GM04503 (cell line): ENCODE data around the gene LAMP5.
A peak's percentile ranks its signal among the peaks of the same experiment; 100 is the strongest.

Source experiments
- DNase-seq: peaks from one replicate; pipeline ENCODE4 v3.0.0-alpha.2; 2012; ENCODE audit warnings: low read depth

LAMP5 gene

GRCh38 chr20:9514461-9515213, at the start of gene LAMP5:
Gene LAMP5 (plus strand): TSS chr20:9514590. CDS start chr20:9514853, 263 bp downstream.
- no peak for DNase-seq

DNA sequence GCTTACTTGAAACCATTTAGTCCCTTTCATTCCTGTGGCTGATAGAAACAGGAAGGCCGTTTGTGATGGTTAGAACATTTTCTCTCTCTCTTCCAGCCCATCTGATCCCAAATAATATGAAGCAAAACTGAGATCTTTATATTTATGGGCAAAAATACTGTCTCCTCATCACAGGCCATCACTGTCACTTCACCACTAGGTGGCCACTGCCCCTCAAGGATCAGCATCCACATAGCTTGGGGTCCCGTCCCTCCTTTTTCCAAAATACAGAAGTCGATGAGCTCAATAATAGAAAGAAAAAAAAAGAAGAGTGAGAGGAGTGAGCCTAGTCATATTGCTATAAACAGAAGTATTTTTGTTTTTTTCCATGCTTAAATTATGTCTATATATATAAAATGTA, 46.4 kb upstream of the LAMP5 start:
- DNase-seq, result no peak

GRCh38 chr20:9474835-9475415, 39.5 kb upstream of the LAMP5 start:
- no peak for DNase-seq

DNA sequence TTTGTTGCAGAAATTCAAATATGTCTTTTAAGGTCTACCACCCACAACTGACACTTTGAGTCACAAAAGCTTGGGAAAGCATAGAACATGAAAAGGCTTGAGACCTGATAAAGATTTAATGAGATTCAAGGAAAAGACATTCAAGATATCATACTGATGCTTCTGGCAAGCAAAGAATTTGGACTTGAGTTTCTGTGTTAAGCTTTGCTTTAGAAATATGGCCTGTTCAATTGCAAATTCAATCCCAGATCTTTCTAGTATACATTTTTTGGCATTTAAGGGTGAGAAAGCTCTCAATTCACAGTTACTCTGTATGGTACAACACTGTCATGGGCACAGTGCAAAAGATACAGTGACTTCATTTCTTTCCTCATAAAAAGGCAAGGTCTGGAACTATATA, 38.9 kb upstream of the LAMP5 start:
- no peak for DNase-seq

- DNase-seq, result no peak
Measured at GRCh38 chr20:9476174-9476573, 38.2 kb upstream of the LAMP5 start.

- no peak for DNase-seq
Measured at GRCh38 chr20:9476637-9477036, 37.8 kb upstream of the LAMP5 start.

DNA sequence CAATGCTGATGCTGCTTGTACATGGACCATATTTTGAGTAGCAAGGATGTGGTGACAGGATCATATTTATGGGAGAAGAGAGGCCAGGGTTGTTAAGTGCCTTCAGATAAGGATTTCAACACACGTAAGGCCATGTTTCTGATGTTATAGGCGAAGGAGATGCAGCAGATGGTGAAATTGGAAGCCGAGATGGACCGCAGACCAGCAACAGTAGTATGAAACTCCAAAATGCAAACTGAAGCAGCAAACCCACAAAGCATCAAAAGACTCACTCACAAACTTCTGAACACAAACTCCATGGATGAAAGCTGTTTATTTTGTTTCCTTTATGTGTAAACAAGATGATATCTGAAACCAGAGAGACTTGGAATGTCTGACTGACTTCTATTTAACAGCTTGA, 35.6 kb upstream of the LAMP5 start:
- no peak for DNase-seq

- no peak for DNase-seq
Measured at GRCh38 chr20:9480066-9480465, 34.3 kb upstream of the LAMP5 start.

DNA sequence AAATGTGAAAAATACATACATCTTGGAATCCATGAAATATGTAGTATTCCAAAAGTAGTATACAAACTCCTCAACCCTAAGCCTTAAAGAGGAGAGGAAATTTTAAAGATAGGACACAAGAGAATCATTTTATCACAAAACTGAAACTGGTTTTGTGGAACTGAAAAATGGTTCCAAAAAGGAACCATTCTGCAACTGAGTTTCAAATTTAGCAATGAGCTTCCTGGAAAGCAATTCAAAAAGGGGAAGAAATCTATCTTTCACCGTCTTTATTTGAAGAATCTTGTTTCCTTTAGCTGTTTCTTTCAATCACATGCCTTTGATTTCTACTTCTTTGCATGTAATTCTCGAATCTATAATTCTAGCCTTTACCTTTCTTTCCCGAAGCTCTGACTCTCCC, 32.2 kb upstream of the LAMP5 start:
- no peak for DNase-seq

DNA sequence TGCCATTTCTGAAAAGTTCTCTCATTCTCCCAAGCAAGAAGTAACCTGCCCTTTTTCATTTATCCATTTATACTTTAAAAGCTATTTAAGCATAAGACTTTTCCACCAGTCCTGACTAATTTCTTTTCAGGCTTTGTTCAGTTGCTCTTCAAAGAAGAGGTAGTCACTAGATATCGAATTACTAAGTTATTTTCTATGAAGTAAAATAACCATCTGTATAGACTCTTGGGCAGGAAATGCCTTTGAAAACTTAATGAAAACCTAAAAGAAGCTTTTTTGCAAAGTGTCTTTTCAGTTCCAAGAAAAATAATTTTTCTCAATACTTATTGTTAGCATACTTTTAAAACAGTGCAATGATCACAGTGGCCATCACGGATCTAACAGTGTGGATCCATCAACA, 31.3 kb upstream of the LAMP5 start:
- no peak for DNase-seq

DNA sequence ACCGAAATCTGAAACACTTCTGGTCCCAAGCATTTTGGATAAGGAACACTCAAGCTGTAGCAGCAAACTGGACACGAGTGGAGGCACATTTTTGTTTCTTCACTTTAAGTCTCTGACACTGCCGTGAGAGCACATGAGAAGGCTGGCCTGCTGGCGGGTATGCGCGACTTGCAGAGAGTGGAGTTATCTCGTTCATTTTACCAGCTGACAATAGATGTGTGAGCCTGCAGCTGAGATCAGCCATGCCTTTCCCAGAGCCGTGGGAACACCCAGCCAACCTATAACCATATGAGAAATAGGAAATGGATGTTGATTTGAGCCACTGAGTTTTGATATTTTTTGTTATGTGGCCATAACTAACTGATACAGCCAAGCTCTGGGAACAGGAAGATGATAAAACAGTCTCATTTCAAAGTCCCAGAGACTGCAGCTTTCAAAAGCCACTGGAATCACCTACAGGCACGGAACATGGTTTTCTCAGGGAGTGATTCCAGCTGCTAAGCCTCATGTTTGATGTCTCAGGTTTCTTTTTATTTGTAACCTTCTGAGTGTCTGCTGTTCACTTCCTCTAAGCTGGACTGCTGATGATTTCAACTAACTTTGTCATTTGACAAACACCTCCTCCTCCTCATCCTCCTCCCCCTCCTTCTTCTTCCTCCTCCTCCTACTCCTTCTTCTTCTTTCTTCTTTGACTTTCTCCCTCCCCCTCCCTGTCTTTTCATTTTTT, 28.6 kb upstream of the LAMP5 start:
- no peak for DNase-seq

DNA sequence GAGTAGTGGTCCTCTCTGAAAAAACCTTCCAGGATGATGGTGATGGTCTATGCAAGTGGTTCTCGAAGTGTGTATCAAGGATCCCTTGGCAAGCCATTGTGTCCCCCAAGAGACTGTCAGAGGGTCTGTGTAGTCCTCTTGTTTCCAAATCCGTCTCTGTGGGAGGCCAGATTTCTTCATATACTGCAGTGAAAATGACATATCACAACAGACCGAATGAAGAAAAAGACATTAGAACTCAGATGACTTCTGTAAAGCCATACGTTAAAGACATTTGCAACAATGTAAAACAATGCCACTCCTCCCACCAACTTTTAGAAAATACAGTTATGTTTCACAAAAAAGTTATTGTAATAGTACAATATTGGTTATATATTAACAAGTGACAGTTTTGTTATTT, 27.2 kb upstream of the LAMP5 start:
- no peak for DNase-seq

GRCh38 chr20:9488063-9488462, 26.3 kb upstream of the LAMP5 start:
- no peak for DNase-seq

- DNase-seq, result peak; percentile 17
Measured at GRCh38 chr20:9490161-9490560, 24.2 kb upstream of the LAMP5 start.

DNA sequence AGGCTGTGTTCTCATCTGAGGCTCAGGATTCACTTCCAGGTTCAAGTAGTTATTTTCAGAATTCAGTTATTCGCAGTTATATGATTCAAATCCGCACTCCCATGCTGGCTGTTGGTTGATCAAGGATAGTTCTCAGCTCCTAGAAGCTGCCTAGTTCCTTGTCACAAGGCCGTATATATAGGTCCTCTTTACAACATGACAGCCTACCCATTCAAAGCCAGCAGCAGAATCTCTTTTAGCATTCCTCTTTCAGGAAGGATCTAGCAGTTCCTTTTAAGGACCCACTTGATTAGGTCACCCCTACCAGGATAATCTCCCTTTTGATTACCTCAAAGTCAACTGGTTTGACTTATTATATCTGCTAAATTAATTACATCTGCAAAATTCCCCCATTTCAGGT, 23.8 kb upstream of the LAMP5 start:
- DNase-seq, result no peak

- no peak for DNase-seq
Measured at GRCh38 chr20:9491324-9491723, 23.1 kb upstream of the LAMP5 start.

DNA sequence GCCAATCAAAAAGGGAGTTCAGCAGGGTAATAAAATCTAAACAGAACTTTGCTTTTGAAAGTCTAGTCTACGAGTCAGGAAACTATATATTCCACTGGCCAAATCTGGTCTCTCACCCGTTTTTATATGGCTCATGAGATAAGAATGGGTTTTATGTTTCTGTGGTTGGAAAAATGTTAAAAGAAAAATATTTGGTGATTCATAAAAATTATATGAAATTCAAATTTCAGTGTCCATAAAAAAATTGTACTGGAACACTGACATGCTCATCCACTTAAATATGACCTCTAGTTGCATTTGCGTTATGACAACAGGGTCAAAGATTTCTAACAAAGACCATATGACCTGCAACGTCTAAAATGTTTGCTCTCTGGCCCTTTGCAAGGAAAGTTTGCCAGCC, 22.3 kb upstream of the LAMP5 start:
- peak; percentile 6 for DNase-seq

DNA sequence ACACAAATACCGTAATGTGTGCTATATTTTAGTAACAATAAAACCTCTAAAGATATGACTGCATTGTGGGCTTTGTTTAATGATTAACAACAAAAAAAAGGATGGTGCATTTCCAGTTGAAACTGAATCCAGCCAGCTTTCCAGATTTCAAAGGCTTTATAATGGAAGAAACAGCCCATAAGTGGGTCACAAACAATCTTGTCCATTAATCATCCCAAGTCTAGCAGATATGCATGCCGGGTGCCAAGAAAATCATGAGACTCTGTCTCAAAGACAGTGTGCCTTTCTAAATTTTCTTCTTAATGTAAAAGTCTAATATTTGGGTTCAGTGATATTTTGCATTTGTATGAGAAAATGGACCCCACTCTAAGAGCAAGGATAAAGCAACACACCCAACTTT, 20.6 kb upstream of the LAMP5 start:
- no peak for DNase-seq

DNA sequence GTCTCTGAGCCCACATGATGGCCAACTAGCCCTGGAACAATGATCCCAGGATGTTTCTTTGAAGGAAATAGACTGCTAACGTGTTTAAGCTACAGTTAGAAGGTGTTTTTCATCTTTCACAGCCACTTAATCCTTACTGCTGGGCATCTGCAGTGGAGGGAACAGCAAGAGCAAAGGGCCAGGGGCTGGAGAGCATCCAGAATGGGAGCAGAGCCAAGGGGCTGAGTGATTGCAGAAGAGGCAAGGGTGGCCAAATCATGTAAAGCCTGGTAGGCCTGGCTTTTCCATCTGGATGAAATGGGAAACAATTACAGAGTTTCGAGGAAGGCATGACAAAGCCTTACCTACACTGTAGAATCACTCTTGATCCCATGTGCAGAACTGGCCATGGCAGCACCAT, 18.7 kb upstream of the LAMP5 start:
- DNase-seq, result no peak

- no peak for DNase-seq
Measured at GRCh38 chr20:9496155-9496554, 18.2 kb upstream of the LAMP5 start.

- DNase-seq, result peak; percentile 12
Measured at GRCh38 chr20:9498322-9498721, 16.1 kb upstream of the LAMP5 start.

GRCh38 chr20:9499126-9499899, 15.1 kb upstream of the LAMP5 start:
- no peak for DNase-seq

DNA sequence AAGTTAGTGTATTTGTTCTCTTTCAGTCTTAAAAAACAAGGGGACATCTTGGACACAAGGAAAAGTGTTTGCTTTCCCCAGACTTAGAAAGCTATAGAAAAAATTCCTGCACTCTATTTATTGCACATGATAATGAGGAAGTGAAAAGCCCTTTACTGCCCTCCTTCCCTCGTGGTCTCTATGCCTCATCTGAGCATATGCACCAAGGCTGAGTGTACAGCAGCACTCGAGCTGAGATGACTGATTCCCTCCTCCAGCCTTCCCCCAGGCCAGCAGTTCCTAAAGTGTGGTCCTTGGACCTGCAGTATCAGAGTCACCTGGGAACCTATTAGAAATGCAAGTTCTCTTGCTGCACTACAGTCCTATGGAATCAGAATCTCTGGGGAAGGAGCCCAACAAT, 14.3 kb upstream of the LAMP5 start:
- DNase-seq, result no peak
